Duodenal mucosa (tissue), 2 donors: ENCODE measurements around the gene CRYZ.

Source experiments
- H3K27ac ChIP-seq: one replicate; pipeline ENCODE4 v1.7.0; 2013; ENCODE audit warnings: low read depth, low read length
- H3K27me3 ChIP-seq, 2 donors: one replicate each; pipeline ENCODE4 v1.7.0; 2013; ENCODE audit warnings: low read length in 2 of 2, control low read depth in 1 of 2; ENCODE audit not compliant: insufficient read depth in 2 of 2, control insufficient read depth in 1 of 2
- H3K36me3 ChIP-seq, 2 donors: one replicate each; pipeline ENCODE4 v1.7.0; 2013; ENCODE audit warnings: low read length in 2 of 2, control low read depth in 1 of 2; ENCODE audit not compliant: insufficient read depth in 2 of 2, control insufficient read depth in 1 of 2
- H3K4me1 ChIP-seq, 2 donors: one replicate each; pipeline ENCODE4 v1.7.0; 2013; ENCODE audit warnings: low read length in 2 of 2, control low read depth in 1 of 2; ENCODE audit not compliant: insufficient read depth in 2 of 2, control insufficient read depth in 1 of 2
- H3K4me3 ChIP-seq, 2 donors: one replicate each; pipeline ENCODE4 v1.7.0; 2013; ENCODE audit warnings: low read length in 2 of 2, low read depth in 1 of 2
- H3K9ac ChIP-seq, 2 donors: one replicate each; pipeline ENCODE4 v1.7.0; 2013; ENCODE audit warnings: low read length in 2 of 2, low read depth in 1 of 2
- H3K9me3 ChIP-seq, 2 donors: one replicate each; pipeline ENCODE4 v1.7.0; 2013; ENCODE audit warnings: low read length in 2 of 2, control low read depth in 1 of 2; ENCODE audit not compliant: control insufficient read depth in 1 of 2

CRYZ gene

DNA sequence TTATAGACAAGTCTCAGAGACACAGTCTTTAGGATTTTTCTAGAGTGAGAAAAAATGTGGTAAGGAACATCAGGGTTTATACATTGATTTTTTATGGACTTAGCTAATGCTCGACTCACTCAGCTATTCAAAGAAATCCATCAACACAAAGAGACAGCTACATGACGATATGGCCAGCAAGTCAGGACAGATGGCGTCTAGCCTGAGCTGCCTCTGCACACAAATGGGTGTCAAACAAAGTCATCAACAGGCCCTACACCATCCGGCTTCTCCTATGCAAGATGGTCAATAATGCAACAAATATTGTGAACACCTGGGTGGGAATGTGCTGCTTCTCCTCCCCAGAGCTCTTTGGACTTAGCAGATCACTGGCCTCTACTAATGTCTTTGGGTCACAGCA is 45.9 kb downstream of the CRYZ start:
- H3K27me3 ChIP-seq = no peaks in the 10 kb centered on the region
- no peak overlapping the region for H3K4me3 ChIP-seq
- H3K36me3 ChIP-seq = no peaks in the 10 kb centered on the region
- H3K9me3 ChIP-seq = no peaks in the 10 kb centered on the region
- H3K9ac ChIP-seq = no peak overlapping the region
- H3K4me1 ChIP-seq = no peaks in the 10 kb centered on the region
- no peak overlapping the region for H3K27ac ChIP-seq

DNA sequence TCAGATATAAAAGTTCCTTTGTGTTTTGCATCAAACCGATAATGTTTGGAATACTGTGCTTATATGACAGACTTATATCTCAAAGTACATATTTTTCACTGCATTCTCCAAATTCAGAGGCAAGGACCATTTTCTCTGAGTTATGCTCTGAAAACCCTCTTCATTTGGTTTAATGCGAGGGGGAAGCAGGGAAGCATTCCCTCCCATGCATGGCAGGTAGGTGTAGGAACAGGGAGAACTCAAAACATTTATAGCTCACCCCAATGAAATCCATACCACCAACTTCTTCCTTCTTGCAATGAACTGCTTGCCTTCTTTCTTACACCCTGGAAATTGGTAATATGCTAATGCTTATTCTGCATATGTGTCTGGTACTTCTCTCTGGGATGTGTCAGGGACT is 48.5 kb downstream of the CRYZ start:
- no peaks in the 10 kb centered on the region for H3K4me1 ChIP-seq
- no peak overlapping the region for H3K27ac ChIP-seq
- no peak overlapping the region for H3K4me3 ChIP-seq
- no peaks in the 10 kb centered on the region for H3K36me3 ChIP-seq
- H3K27me3 ChIP-seq = no peaks in the 10 kb centered on the region
- no peak overlapping the region for H3K9ac ChIP-seq
- H3K9me3 ChIP-seq = no peaks in the 10 kb centered on the region

DNA sequence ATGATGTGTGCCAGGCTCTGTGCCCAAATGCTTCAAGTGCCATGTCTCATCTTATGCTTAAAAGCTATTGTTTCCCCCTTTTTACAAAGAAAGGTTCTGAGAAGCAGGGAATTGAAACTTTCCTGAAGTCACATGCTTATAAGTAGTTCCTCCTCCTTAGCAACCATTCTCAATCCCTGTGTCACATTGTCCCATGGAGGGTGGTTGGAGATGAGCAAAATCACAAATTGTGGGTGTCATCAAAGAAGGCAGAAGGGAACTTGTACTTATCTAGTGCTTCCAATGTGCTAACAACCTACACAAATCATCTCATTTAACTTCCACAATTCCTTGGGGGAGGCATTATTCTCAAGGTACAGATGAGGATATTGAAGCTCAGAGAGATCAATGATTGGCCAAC is 49.2 kb downstream of the CRYZ start:
- H3K4me1 ChIP-seq = no peaks in the 10 kb centered on the region
- H3K9me3 ChIP-seq = no peaks in the 10 kb centered on the region
- no peaks in the 10 kb centered on the region for H3K36me3 ChIP-seq
- H3K9ac ChIP-seq = no peak overlapping the region
- H3K27me3 ChIP-seq = no peaks in the 10 kb centered on the region
- no peak overlapping the region for H3K4me3 ChIP-seq
- H3K27ac ChIP-seq = no peak overlapping the region

- Histone ChIP-seq H3K9ac (no peak overlapping the region), H3K27me3 (no peaks in the 10 kb centered on the region), H3K9me3 (no peaks in the 10 kb centered on the region), H3K4me1 (no peaks in the 10 kb centered on the region), H3K27ac (no peak overlapping the region), H3K4me3 (no peak overlapping the region), H3K36me3 (no peaks in the 10 kb centered on the region)
These were observed 51.0 kb downstream of the CRYZ start for GRCh38 chr1:74681851-74682250.

DNA sequence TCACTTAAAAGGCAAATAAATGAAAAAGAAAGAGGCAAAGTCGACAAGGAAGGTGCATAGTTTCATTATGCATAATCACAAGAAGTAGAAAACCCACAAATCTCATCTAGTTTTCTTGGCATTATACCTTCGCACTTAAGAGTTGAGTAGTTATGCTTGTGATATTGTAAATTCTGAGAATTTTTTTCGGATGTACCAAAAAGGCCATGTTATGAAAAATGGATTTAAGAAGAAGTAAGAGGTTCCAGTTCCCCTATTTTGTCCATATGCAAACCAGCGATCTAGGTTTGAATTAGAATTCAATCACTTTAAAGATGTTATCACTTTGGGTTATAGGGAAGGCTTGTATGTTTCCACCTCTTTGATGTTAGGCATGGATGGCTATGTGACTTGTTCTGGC is 51.4 kb downstream of the CRYZ start:
- H3K9ac ChIP-seq = no peak overlapping the region
- no peaks in the 10 kb centered on the region for H3K36me3 ChIP-seq
- H3K4me1 ChIP-seq = no peaks in the 10 kb centered on the region
- no peaks in the 10 kb centered on the region for H3K9me3 ChIP-seq
- no peak overlapping the region for H3K27ac ChIP-seq
- H3K27me3 ChIP-seq = no peaks in the 10 kb centered on the region
- H3K4me3 ChIP-seq = no peak overlapping the region

GRCh38 chr1:74681001-74681400 is 51.8 kb downstream of the CRYZ start:
- Histone ChIP-seq H3K9me3 (no peaks in the 10 kb centered on the region), H3K36me3 (no peaks in the 10 kb centered on the region), H3K4me3 (no peak overlapping the region), H3K9ac (no peak overlapping the region), H3K4me1 (no peaks in the 10 kb centered on the region), H3K27me3 (no peaks in the 10 kb centered on the region), H3K27ac (no peak overlapping the region)

DNA sequence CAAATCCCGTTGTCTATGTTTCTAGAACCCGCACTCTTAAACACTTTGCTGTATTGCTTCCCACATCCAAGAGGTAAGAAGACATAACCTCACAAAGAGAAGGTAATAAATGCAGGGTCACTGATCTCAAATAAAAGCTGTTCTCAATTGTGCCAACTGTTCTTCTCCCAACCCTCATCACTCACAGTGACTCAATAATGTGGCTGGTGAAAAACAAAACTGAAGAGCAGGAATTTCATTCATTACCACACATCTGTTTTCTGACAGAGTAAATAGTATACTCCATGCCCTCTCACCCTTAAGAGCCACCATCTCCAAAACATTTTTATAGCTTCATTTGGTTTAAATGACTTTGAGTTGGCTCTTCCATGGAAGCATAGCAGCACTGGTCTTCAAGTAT is 53.0 kb downstream of the CRYZ start:
- Histone ChIP-seq H3K27ac (no peak overlapping the region), H3K27me3 (no peaks in the 10 kb centered on the region), H3K36me3 (no peaks in the 10 kb centered on the region), H3K9ac (no peak overlapping the region), H3K4me3 (no peak overlapping the region), H3K9me3 (no peaks in the 10 kb centered on the region), H3K4me1 (no peaks in the 10 kb centered on the region)

- Histone ChIP-seq H3K4me3 (no peak overlapping the region), H3K36me3 (no peaks in the 10 kb centered on the region), H3K27me3 (no peaks in the 10 kb centered on the region), H3K9ac (no peak overlapping the region), H3K9me3 (no peaks in the 10 kb centered on the region), H3K4me1 (no peaks in the 10 kb centered on the region), H3K27ac (no peak overlapping the region)
These were observed 54.9 kb downstream of the CRYZ start for GRCh38 chr1:74677926-74678325.

- Histone ChIP-seq H3K27ac (no peak overlapping the region), H3K4me3 (no peak overlapping the region), H3K9ac (no peak overlapping the region), H3K9me3 (peaks cover 0 to 4% of the 10 kb centered on the region in 2 donors), H3K36me3 (no peaks in the 10 kb centered on the region), H3K27me3 (peaks cover 0 to 3% of the 10 kb centered on the region in 2 donors), H3K4me1 (no peaks in the 10 kb centered on the region)
These were observed 58.4 kb downstream of the CRYZ start for GRCh38 chr1:74674278-74675048.

DNA sequence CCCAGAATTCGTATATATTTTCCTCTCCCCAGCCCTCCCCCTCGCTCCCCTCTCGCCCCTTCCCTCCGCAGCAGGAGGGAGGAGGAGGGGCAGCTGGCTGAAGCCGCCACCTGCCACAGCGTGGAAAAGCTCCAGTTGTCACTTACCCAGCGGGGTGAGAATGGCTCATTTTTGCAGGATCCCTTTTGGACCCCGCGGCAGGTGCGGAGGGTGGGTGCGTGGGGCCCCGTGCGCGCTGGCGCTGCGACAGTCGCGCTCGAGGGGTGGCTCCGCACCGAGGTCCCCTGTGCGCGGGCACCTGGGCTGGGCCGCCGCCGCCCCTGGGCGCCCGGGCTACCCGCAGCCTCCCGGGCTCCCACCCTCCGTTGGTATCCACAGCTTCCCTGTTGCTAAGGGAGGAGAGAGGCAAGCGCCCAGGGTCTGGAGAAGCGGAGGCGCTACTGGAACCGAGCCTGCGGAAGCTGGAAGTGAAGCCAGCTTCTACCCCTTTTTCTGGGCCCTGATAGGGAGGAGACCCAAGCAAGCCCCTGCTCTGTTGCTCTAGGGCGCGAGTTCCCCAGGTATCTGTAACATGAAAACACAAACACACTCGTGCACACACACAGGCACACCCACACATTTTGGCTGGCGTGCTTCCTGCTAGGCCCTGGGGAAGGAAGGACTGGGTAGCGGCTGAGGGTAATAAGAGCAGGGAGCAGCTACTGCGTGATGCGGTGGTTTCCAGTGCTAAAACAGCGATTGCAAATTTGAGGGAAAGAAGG is 59.3 kb downstream of the CRYZ start, which contains the start of gene ERICH3:
TSS of gene ERICH3 (minus strand) at position 442 of the 761 bp plus-strand sequence. CDS start at position 169, 273 bp downstream.
- Histone ChIP-seq H3K9ac (no peak within 1 kb of the TSS), H3K4me3 (no peak within 1 kb of the TSS), H3K27me3 (peaks cover 0 to 3% of the 10 kb centered on the region in 2 donors), H3K36me3 (no peaks in the 10 kb centered on the region), H3K9me3 (peaks cover 0 to 4% of the 10 kb centered on the region in 2 donors), H3K27ac (no peak within 1 kb of the TSS), H3K4me1 (no peaks in the 10 kb centered on the region)
